DMS79 treated with DMSO at 0.1 percent for 48 hours (cell line): Measurements from ENCODE around the gene AOX1.
"Not testable (repeated sequence)": the region's sequence is repeated elsewhere in the genome, so short reads cannot be mapped to it uniquely, and the experiment has no call there.

ENCODE experiments used
- DNase-seq: peaks from one replicate; lab custom pipeline; 2025; lab: John Stamatoyannopoulos, UW

The AOX1 gene

GRCh38 chr2:200603972-200604371 lies 18.2 kb downstream of the AOX1 start:
- no peak for DNase-seq

DNA sequence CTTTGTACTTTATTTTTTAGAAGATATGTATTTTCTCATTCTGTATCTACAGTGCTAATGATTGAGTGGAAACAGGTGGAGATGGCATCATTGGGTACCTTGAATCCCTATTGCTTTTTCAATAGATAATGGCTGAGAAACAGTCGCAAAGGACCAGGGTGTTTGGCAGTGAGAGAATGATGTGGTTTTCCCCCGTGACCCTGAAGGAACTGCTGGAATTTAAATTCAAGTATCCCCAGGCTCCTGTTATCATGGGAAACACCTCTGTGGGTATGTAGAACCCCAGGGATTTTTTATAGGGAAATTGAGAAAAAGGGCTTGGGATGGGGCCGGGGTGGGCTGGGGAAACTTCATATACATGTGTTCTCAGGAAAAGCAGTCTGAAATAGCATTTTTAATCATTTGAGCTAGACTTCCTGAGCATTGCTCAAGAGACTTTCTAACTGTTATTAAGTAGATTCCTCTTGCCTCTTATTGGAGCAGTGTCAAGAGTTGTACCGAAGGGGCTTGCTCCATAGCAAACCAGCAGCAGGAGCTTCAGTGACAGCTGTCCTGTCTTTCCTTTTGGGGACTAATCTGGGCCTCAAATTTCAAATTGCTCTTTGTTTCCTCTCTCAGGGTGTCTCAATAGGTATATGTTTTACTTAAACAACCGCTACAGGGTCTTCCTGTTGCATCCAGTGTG lies 18.9 kb downstream of the AOX1 start:
- no peak for DNase-seq

DNA sequence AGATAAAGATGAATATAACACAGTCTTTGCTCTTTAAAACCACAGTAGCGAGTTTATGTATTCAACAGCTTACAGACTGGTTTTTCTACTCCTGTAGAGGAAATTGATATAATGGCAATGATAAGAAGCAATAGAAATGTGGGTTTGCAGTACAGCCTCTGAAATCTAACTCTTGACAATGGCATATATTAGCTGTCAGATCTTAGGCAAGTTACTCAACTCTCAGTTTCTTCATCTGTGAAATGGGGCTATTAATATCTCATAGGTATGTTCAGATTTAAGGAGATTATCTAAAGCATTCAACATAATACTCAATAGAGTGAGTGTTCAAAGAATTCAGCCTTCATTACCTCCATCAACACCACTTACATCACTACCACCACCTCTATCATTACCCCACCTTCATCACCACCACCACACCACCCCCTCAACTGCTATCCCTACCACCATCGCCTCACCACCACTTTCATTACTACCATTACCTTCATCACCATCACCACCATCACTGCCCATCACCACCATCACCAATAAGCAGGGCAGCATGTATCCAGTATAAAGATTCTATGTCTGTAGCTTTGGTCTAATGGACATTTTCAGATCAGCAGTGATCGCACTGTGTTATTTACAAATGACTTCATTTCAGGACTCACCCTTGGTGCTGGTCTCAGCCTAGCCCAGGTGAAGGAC lies 22.7 kb downstream of the AOX1 start:
- no peak for DNase-seq

DNA sequence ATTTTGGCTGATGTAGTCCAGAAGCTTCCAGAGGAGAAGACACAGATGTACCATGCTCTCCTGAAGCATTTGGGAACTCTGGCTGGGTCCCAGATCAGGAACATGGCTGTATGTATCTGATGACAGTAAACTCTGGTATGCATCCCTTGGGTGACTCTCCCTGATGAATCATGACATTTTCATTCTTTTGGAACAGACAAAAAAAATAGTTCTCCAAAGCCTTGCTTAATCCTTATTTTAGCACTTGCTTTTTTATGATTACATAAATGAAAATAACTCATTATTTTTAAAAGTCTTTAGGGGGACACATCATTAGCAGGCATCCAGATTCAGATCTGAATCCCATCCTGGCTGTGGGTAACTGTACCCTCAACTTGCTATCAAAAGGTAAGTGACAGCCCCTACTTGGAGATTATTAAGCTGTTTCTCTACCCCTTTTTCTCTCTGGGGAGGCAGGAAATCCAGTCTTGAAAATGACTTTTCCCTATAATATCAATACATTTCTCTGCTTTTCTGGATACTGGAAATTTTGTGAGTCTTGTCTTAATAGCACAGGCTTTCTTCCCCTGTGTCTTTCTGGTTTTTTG lies 23.3 kb downstream of the AOX1 start:
- no peak for DNase-seq

DNA sequence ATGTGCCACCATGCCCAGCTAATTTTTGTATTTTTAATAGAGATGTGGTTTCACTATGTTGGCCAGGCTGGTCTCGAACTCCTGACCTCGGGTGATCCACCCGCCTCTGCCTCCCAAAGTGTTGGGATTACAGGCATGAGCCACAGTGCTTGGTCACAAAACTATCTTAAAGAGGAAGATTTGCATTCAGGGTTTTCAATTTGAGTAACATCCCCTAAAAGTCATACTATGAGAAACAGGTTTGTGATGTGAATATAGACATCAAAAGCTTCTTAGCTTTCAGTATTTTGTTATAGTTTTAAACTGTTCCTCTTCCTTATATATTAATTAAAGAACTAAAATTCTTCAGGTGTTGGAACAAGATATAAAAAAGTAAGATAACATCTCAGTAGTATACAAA lies 24.4 kb downstream of the AOX1 start:
- DNase-seq, result not testable (repeated sequence)

- peak; percentile 12 for DNase-seq
Observed at GRCh38 chr2:200613692-200614091, 27.9 kb downstream of the AOX1 start.

DNA sequence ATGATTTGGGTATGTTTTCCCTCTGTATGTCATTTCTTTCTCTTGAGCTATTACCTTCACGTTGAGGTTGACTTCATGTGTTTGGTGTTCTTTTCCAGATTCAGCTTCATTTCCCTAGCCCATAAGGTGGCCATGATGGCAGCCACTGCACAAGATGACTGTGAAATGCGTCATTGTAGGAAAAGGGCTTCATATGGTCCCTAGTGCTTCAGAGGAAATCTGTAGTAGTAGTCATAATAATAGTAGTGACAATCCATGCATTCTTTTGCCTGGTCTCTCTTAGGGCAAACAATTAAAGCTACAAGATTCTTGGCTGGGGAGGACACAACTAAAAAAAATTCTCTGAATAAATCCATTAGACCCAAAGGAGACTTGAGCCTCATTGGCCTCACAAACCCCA lies 28.4 kb downstream of the AOX1 start:
- DNase-seq, result no peak

DNA sequence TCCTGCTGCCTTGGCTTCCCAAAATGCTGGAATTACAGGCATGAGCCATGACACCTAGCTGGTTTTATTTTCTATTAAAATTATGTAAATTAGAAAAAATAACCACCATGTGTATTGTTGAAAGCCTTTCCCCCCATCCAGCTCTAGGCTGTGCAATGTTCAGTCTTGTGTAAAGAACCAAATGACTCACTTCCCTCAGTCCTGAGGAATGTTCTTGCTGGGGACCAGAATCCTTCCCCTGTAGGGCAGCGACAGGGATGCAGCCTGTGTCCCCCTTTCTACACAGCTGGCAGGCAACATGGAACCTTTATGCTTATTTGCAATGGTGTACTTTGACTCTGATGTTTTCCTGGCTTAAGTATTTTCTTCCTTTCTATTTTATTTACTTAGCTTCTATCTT lies 29.4 kb downstream of the AOX1 start:
- DNase-seq, result no peak

GRCh38 chr2:200616193-200616592 lies 30.4 kb downstream of the AOX1 start:
- DNase-seq, result no peak

- DNase-seq, result no peak
Observed at GRCh38 chr2:200616656-200617055, 30.8 kb downstream of the AOX1 start.

DNA sequence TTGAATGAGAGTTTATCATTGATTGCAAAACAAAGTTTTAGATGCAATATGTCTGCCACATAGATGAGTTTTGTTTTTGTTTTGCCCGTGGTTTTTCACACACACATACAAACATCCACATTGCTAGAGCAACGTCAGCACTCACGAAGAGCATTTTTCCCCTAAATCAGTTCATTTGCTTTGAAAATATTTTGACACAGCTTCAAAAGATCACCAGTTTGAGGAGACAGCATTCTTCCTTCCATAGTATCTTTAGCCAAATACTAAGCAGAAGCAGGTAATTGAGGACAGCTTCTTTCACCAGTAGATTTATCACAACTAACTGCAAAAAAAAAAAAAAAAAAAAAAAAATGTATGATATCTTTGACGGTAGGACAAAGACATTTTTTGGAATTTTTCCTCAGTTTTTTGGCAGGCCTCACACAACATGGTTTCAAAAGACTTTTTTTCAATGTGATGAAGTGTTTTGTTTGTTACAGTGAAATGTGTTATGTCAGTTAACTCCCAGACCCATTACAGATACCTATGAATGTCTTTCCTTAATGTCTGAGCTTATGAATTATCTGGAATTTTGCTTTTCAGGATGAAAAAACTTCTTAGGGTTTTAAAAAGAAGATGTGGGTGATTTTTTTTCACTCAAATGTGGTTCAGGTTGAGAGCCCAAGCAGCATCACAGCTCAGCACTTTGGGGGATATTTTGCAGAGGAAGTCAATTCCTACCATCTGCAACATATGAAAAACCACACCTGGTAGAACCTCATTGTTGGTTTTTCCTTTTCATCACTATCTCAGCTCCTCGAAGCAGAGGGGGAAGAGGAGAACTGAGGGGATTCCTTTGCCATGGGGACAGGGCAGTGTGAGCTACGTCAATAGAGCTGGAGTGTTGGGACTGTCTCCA lies 31.6 kb downstream of the AOX1 start:
- no peak for DNase-seq

DNA sequence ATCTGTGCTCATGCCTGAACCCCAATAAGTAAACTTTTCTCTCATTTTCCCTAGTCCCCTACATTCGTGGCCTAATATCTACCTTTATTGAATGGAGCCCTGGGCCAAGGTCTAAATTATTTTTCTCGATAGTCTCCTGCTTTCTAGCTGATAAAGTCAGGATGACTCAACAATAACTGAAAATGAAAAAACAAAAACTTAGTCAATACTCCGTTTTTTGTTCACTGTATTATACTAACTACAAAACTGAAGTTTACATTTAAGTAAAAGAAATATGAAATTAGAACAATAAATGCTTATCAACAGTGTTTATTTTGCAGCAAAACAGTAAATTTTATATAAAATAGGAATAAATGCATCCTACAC lies 32.2 kb downstream of the AOX1 start:
- no peak for DNase-seq

GRCh38 chr2:200618590-200619021 lies 32.8 kb downstream of the AOX1 start:
- no peak for DNase-seq

- DNase-seq, result no peak
Observed at GRCh38 chr2:200619279-200619678, 33.5 kb downstream of the AOX1 start.

DNA sequence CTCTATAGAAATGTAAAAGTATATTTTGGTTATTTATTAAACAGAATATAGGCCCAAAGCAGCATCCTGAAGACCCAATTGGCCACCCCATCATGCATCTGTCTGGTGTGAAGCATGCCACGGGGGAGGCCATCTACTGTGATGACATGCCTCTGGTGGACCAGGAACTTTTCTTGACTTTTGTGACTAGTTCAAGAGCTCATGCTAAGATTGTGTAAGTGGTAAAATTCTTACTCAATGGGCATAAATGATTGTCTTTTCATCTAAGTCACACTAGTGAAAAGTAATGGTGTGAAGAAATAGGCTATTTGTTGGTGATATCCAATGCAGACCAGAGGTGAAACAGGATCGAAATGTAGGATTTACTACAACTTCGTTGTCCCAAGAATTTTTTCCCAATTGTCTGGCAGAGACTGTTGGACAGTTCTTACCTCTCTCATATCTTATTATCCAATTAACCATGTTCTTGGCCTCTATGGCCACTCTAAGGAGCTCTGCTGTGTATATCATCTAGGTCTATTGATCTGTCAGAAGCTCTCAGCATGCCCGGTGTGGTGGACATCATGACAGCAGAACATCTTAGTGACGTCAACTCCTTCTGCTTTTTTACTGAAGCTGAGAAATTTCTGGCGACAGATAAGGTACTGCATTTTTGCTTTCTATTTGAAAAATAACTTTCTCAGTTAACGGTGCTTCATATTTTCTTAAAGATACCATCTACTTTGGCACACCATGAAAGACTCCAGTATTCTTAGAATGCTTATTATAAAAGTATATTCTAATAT lies 35.0 kb downstream of the AOX1 start:
- DNase-seq, result no peak

DNA sequence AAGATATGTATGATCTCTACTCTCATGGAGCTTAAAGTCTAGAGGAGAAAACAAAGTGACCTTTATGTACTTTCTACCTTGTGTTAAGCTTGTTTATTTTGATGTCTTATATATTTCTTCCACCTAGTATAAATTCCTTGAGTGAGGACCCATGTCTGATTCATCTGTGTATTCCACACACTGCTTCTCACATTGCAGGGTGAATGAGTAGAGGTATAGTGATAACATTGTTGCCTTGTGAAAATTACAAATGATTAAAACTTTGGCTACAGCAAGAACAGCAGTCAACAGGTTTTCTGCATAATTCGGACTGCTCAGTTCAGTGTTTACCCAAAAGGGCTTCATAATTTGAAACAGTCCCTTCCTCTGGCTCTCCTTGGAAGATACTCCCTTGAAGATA lies 36.3 kb downstream of the AOX1 start:
- no peak for DNase-seq

DNA sequence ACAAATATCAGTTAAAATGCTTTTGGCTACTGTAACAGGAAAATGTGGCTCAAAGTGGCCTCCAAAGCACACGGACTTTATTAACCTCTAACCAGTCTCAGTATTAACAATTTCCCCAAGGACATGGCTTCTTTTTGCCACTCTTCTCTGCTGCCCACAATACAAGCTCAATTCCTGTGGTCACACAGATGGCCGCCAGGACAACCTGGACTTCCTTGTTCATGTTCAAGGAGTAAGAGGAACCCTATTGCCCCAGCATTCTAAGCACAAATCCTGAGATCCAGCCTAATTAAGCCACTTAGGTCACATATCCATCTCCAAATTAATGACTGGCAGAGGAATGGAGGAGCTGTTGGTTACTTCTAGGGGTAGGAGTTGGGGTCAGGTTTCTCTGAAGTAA lies 38.2 kb downstream of the AOX1 start:
- no peak for DNase-seq

DNA sequence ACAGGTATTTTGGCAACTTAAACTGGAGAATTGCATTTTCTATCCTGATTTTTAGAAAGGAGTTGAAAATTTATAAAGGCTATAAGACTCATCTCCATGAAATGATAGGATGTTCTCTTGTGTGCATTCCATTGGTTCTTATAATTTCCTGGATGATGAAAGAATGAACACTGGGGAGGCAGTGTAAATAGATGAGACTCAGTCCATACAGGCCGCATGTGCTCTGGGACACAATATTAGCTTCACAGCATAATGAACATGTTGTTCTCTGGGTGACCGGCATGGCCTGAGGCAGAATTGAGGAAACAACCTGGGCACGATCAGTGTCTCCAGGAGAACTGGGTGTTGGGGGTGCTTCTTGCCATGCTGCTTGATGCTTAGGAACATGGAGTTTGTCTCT lies 38.8 kb downstream of the AOX1 start:
- DNase-seq, result no peak

DNA sequence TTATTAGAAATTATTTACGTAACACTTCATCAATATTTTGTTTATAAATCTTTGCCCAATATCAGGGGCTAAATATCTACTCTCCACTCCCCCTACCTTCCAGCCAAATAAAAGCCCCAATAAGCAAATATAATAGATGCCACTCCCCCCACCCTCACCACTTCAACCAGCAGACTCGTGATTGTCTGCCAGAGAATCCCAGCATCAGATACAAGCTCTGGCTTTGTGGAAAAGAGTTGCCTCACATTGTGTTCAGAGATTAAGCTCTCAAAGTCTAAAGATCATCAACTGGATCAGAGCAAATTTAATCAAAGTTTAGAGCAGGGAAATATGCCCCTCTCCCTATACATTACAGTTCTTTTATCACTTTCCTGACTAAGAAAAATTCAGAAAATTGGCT lies 39.5 kb downstream of the AOX1 start:
- DNase-seq, result no peak

- no peak for DNase-seq
Observed at GRCh38 chr2:200625958-200626363, 40.1 kb downstream of the AOX1 start.

GRCh38 chr2:200627110-200627770 lies 41.4 kb downstream of the AOX1 start:
- DNase-seq, result no peak
